GM21717 (cell line): Measurements from ENCODE around the gene CSGALNACT2.

Experiments used
- ATAC-seq: cut with Tn5 transposase; IDR thresholded peaks from one replicate; pipeline ENCODE4 v1.9.1; 2021; ENCODE audit warnings: mild to moderate bottlenecking, moderate library complexity; ENCODE audit not compliant: unreplicated experiment

Gene CSGALNACT2

DNA sequence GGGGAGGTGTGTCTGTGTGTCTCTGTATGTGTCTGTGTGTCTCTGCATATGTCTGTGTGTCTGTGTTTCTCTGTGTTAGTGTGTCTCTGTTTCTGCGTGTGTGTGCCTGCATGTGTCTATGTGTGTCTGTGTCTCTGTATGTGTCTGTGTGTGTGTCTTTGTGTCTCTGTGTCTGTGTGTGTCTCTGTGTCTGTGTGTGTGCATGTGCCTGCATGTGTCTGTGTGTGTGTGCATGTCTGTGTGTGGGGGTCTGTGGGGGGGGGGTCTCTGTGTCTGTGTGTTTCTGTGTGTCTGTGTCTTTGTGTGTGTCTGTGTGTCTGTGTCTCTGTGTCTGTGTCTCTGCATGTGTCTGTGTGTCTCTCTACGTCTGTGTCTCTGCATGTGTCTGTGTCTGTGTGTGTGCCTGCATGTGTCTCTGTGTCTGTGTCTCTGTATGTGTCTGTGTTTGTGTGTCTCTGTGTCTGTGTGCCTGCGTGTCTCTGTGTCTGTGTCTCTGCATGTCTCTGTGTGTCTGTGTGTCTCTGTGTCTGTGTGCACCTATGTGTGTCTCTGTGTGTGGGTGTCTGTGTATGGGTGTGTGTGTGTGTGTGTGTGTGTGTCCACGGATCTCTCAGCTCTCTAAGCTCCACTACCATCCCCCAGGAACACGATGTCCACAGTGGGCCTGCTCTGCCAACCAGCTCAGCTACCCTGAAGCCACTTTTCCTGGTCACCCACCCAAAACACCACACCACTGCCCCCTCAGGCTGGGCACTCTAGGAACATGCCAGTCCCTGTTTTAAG, 87.0 kb downstream of the CSGALNACT2 start:
- ATAC-seq, result no peak

GRCh38 chr10:43225787-43226153, 87.5 kb downstream of the CSGALNACT2 start:
- ATAC-seq, result no peak

DNA sequence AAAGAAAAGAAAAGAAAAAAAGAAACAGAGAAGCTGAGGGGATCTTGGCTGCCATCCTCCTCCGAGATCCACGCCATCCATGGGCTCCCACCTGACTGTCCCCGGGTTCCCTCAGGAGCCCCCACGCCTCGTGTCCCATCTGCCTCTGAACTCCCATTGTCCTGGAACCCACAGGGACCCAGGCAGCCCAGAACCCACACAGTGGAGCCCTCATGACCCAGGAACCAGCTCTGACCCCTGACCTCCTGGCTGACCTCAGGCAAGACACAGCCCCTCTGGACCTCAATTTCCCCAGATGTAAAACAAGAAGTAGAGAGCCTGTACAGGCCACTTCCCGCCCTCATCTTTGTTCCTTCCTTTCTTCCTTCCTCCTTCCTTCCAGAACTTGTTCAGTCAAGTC, 88.2 kb downstream of the CSGALNACT2 start:
- ATAC-seq, result no peak

DNA sequence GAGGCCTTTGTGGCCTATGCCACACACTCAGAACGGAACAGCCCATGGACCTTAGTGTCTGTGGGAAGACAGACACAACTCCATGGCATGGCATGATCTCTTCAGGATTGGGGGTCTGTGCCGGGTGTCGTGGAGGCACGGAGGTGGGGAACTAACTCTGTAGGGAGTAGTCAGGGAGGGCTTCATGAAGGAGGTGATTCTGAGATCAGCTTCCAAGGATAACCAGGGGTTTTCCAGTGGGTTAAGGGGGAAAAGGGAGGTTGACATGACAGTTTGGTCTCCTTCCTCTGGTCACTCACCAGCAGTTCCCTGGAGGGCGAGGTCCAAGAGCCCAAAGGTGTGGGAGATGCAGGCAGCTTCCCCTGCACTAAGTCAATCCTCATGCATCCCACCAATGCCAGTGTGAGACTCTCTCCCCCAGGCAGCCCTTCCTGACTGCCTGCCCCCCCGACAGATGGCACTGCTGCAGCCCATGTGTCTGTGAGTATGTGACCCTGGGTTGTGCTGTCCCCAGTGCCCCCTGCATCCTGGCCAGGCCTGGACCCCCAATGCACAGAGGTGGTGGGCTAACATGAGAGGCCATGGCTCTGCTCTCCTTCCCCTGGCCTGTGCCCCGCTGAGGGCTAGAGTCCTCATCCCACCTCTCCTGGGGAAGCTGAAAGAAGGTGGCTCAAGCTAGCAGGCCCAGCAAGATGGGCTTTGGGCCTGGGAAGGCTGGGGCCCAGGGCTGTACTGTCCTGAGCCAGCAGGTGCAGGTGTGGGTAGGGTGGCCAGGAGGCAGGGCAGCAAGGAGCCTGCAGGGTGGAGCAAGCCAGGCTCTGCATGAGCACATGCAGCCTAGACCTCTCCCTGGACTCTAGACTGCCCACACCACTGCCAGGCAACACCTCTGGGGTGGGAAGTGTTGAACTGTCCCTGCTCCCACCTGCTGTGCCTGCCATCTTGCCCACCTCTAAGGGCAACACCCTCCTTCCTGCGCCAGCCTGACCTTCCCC, 88.9 kb downstream of the CSGALNACT2 start:
- ATAC-seq, result no peak

- ATAC-seq, result no peak
Observed at GRCh38 chr10:43227911-43228782, 89.9 kb downstream of the CSGALNACT2 start.

DNA sequence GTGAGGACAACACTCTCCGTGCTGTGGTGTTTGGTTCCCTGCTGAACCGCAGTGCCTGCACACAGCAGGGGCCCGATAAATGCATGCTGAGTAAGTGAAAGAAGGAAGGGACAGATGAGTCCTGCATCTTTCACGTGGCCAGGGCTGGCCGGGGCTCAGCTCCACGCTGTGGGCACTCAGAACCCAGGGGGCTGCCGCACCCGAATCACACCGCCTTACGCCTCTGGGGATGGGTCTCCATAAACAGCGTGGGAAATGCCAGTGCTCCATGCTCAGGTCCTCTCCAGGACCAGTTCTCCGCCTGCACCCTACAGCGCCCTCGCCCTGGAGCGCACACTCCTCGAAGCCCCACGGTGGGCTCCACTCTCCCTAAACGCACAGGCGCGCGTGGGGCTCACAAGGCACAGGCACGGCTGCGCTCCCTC, 90.5 kb downstream of the CSGALNACT2 start:
- no peak for ATAC-seq

GRCh38 chr10:43229208-43230061, 91.2 kb downstream of the CSGALNACT2 start:
- no peak for ATAC-seq

DNA sequence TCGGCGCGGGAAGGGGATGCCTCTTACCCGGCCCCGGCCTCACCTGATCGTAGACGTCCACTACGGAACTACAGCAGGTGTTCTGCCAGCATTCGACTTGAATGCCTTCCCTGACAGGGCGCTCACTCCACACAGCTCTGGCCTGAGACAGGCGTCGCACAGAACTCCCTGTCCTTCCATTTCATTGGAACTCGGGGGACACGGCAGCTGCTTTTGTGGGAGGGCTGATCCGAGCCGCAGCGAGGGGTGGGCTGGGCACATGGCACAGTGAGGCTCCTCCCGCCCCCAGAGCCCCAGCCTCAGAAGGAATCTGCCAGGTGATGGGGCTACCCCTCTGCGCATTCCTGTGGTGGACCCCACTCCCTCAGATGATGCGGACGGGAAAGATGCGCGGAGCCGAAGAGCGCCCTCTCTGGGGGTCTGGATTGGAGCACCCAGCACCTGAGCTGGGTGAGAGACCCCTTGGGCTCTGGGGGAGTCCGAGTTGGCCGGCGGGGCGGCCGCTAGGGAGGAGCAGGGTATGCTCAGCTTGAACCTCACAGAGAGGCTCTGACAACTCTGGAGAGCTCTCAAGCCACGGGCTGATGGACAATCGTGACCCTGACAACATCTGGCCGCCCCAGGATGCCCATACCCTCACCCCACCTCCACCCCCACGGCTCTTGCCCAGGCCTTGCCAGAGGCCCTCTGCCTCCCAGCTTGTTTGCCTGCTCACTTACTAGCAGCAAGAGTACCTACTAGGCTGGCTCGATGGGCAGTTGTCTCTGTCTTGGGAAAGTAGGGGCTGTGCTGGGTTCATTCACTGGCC, 92.1 kb downstream of the CSGALNACT2 start:
- ATAC-seq, result no peak

- no peak for ATAC-seq
Observed at GRCh38 chr10:43230909-43231522, 92.8 kb downstream of the CSGALNACT2 start.

- no peak for ATAC-seq
Observed at GRCh38 chr10:43231523-43232078, 93.4 kb downstream of the CSGALNACT2 start.

- no peak for ATAC-seq
Observed at GRCh38 chr10:43233601-43234430, 95.6 kb downstream of the CSGALNACT2 start.

DNA sequence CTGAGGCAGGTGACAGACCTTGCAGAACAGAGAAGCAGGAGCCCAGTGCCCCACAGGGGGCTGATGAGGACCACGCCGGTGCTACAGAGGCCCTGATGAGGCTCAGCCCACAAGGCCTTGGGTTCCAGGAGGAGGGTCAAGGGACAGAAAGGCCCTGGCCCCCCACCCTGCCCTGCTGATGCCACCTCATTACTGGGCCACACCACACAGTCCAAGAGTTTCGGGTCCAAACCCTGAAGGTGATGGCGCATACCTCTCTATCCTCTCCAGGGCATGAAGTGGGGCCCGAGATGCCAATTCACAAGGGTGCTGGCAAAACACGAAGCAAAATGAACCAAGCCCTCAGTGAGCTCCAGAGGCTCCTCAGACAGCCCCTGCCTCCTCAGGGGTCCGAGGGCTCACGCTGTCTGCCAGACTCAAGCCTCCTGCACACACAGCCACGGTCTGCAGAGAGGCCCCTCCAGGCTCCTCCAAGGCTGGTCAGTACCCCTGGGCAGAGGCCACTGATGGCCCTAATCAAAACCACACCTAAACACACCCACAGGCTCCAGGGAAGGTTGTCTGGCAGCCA, 96.3 kb downstream of the CSGALNACT2 start:
- no peak for ATAC-seq
